GM19372 (cell line): ENCODE measurements around the gene NUBPL.
"Not testable (repeated sequence)": the region's sequence is repeated elsewhere in the genome, so short reads cannot be mapped to it uniquely, and the experiment has no call there.

Experiments
- ATAC-seq: cut with Tn5 transposase; IDR thresholded peaks from one replicate; pipeline ENCODE4 v1.9.1; 2021; ENCODE audit warnings: mild to moderate bottlenecking, low read depth, moderate library complexity; ENCODE audit not compliant: unreplicated experiment

NUBPL gene

DNA sequence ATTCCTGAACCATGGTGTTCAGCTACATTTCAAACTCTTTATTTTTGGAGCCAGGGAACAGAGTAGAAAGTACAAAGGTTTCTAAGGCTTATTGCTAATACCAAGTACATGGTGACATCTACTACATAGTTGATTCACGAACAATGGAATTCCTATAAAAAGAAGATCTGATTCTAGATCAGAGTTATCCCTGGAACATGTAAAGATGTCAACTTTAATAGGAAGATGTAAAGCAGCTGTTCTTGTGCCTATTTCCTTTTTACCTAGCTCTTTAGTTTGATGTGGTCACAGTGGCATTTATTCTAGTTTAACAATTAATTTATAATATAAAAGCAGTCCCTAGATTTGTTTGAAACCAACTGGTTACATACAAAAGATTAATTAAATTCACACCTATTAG lies 99.5 kb downstream of the NUBPL start:
- ATAC-seq = no peak

GRCh38 chr14:31668348-31668747 lies 107.1 kb downstream of the NUBPL start:
- ATAC-seq = no peak

GRCh38 chr14:31672709-31673108 lies 111.5 kb downstream of the NUBPL start:
- no peak for ATAC-seq

GRCh38 chr14:31677052-31677451 lies 115.8 kb downstream of the NUBPL start:
- ATAC-seq = no peak

GRCh38 chr14:31677630-31678029 lies 116.4 kb downstream of the NUBPL start:
- ATAC-seq = no peak

- ATAC-seq = no peak
These were observed 117.4 kb downstream of the NUBPL start for GRCh38 chr14:31678421-31679249.

GRCh38 chr14:31682768-31683167 lies 121.6 kb downstream of the NUBPL start:
- no peak for ATAC-seq

- no peak for ATAC-seq
These were observed 126.5 kb downstream of the NUBPL start for GRCh38 chr14:31687726-31688125.

DNA sequence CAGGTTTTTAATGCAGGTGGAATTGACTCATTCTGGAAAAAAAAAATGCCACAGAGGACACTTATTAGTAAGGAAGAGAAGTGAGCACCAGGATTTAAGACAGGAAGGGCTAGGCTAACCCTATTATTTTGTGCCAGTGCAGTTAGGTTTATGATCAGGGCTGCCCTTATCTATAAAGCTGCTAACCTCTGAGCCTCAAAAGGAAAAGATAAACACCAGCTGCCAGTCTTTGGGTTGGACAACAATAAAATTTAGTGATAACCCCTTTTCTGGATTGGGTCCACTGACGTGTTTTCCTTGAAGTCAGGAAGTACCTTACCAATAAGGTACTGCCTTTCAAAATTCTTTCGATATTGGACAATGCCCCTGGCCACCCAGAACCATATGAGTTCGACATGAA lies 128.9 kb downstream of the NUBPL start:
- ATAC-seq = no peak

GRCh38 chr14:31692376-31692781 lies 131.2 kb downstream of the NUBPL start:
- no peak for ATAC-seq

GRCh38 chr14:31696378-31696777 lies 135.2 kb downstream of the NUBPL start:
- ATAC-seq = no peak

- ATAC-seq = no peak
These were observed 138.6 kb downstream of the NUBPL start for GRCh38 chr14:31699809-31700208.

- ATAC-seq = no peak
These were observed 139.3 kb downstream of the NUBPL start for GRCh38 chr14:31700282-31701074.

DNA sequence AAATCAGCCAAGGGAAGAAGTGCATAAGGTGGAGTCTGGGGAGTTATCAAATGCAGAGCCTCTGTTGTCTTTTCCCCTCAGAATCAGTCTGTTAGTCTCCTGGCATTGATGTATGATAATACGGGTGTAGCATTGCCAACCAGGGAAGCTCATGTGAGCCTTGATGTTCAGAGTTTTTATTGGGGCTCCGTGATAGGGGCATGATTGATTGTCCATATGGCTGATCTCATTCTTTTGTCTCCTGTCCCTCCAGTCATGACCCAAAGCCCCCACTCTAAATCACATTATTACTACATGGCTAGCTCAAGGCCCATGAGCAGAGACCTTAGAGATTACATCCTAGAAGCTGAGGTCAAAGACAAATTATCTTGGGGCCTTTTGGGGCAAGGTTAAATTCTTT lies 140.9 kb downstream of the NUBPL start:
- no peak for ATAC-seq

- ATAC-seq = no peak
These were observed 141.9 kb downstream of the NUBPL start for GRCh38 chr14:31703056-31703455.

- no peak for ATAC-seq
These were observed 144.5 kb downstream of the NUBPL start for GRCh38 chr14:31705731-31706130.

GRCh38 chr14:31708661-31709060 lies 147.5 kb downstream of the NUBPL start:
- not testable (repeated sequence) for ATAC-seq

GRCh38 chr14:31712244-31713127 lies 151.3 kb downstream of the NUBPL start:
- no peak for ATAC-seq

DNA sequence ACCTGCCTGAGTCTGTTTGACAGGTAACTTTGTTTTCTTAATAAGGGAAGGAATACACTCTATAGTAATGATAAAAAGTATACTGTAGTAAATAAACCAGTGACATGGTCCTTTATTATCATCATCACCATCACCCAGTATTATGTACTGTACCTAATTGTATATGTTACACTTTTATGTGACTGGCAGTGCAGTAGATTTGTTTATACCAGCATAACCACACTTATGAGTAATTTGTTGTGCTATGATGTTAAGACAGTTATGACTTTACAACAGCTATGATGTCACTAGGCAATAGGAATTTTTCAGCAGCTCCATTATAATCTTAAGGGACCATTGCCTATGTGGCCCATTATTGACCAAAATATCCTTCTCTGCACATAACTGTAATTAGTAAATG lies 155.0 kb downstream of the NUBPL start:
- ATAC-seq = no peak

DNA sequence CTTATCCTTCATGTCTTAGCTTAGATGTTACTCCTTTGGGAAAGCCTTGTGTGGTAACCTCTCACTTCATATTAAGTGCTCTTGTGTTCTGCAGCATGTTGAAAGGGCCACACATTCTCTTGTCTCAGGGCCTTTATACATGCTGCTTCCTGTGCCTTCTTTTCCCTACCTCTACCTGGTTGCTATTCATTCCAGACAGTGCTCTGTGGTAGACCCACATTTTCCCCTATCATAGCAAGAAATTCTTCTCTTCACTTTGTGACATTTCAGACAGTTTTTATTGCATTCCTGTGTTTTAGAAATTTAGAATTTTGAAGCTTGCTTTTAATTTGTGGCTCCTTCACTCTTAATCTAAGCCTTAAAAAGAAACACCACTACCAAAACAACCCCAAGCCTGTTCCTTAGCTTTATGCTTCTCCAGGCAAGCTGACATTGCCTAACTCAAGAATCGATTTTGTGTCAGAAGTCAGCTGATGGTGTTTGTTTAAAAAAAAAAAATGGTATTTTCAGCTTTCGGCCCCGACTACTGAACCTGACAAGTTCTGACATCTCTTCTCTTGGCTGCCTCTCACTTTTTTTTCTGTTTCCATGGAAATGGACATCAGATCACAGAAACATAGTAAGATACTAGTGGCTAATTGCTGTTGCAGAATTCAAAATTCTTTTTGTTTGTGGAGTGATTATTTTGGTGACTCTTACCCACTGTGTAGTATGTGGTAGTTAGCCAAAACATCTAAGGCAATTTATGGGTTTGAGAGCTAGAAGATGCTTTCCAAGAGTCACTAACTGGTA lies 156.3 kb downstream of the NUBPL start:
- no peak for ATAC-seq
